ENCODE results near the gene MAFB.

DNA sequence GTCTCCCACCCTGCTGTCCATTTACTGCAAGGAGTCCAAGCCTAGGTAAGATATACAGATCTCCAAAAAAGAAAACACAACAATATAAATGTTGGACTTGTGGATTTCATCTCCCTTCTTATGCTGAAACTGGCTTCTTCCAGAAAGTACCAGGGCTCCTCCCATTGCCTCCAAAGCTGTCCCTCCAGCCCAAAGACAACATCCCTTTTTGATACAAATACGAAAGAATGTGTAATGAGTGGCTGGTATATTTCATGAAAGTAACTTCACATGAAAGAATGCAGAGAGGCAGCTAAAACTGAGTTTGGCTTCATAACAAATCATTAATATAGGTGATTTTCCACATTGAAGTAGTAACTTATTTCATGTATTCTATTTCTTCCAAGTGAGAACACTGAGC lies 7.9 kb downstream of the MAFB start:
- TF ChIP-seq, protein P1, sequence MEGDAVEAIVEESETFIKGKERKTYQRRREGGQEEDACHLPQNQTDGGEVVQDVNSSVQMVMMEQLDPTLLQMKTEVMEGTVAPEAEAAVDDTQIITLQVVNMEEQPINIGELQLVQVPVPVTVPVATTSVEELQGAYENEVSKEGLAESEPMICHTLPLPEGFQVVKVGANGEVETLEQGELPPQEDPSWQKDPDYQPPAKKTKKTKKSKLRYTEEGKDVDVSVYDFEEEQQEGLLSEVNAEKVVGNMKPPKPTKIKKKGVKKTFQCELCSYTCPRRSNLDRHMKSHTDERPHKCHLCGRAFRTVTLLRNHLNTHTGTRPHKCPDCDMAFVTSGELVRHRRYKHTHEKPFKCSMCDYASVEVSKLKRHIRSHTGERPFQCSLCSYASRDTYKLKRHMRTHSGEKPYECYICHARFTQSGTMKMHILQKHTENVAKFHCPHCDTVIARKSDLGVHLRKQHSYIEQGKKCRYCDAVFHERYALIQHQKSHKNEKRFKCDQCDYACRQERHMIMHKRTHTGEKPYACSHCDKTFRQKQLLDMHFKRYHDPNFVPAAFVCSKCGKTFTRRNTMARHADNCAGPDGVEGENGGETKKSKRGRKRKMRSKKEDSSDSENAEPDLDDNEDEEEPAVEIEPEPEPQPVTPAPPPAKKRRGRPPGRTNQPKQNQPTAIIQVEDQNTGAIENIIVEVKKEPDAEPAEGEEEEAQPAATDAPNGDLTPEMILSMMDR (conservative IDR thresholded peaks at IDR 0.05 in 1 of 2, IDR thresholded peaks at IDR 0.05 in 1 of 2; ENCODE audit: low read depth in 1 of 2, low read length in 2 of 2), result no peak
- no peak for TF ChIP-seq EZH2 (IDR thresholded peaks at IDR 0.05; ENCODE audit: low read length, missing control alignments)

All from fibroblast of lung (primary cell).